NCI-H2196 treated with DMSO at 0.1 percent for 48 hours (cell line): ENCODE measurements around the gene CCDC174.
"Not testable (repeated sequence)": the region's sequence is repeated elsewhere in the genome, so short reads cannot be mapped to it uniquely, and the experiment has no call there.

Source experiments
- DNase-seq: peaks from one replicate; lab custom pipeline; 2025; ENCODE audit not compliant: unreplicated experiment; lab: John Stamatoyannopoulos, UW

CCDC174 gene

GRCh38 chr3:14651440-14652251, at the start of gene CCDC174:
TSS of gene CCDC174 (plus strand) at chr3:14651762. CDS start at chr3:14651837, 75 bp downstream.
- DNase-seq: peak; percentile 81

DNA sequence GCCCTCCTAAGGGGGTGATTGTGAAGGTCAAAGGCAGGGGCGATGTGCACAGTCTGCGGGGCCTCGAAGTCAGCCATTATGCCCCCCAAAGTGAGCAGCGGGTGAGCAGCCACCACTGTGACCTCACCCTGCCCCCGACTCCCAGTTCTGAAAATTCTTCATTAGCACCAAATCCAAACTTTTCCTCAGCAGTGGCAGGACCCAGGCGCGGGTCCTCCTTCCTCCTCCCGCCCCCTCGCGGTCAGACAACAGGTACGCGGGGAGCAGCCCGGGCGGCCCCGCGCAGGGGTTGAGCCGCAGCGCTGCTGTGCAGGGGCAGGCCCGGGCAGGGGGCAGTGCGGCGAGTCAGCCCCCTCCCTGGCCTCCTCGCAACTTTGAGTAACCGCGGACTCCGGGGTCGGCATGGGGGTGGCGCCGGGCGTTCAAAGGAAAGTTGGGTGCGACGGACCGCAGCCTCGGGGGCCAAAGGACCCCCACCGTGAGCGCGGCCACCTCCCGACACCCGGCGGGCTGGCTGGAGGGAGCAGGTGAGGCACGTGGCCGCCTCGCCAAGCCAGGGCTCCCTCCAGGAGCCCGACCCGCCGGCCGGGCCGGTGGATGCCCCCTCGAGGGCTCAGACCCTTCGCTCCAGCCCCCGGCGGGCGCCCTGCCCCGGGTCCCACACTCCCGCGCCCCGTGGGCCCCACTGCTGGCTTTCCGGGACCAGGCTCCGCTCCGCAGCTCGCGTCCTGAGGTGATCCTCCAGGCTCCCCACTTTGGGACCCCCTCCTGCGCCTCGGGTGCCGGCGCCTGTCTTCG, 49.4 kb upstream of the CCDC174 start:
- no peak for DNase-seq

DNA sequence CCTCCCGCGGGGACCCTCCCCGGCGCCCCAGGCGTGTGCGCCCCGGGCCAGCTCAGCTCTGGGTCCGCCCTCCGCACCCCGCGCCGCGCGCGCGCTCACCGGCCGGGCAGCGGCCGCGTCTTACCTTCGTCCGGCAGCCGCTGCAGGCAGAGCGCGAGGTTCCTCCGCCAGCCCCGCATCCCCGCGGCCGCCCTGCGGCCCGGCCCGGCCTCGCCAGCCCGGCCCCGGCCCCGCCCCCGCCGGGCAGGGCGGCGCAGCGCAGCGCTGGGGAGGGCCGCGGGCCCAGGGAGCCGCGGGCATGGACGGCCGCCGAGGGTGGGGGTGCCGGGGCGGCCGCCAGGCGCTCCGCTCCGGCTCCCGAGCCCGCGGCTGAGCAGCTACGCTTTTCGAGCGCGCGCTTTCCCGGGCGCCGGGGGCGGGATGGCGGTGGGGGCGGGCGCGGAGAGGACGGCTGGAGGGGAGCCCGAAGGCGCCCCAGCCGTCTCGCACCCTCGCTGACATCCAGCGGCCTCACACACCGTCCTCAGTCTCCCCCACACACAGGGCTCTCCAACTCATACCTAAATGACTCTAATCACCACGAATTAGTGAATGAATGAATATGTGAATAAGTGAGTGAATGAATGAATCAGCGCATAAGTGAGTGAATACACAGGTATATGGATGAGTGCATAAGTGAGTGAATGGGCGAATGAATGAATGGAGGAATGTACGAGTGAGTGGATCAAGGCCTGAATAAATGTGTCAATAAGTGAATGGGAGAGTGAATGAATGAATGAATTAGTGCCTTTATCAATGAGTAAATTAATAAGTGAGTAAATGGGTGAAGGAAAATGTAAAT, 48.5 kb upstream of the CCDC174 start:
- DNase-seq: no peak

GRCh38 chr3:14605067-14605466, 46.5 kb upstream of the CCDC174 start:
- DNase-seq: no peak

DNA sequence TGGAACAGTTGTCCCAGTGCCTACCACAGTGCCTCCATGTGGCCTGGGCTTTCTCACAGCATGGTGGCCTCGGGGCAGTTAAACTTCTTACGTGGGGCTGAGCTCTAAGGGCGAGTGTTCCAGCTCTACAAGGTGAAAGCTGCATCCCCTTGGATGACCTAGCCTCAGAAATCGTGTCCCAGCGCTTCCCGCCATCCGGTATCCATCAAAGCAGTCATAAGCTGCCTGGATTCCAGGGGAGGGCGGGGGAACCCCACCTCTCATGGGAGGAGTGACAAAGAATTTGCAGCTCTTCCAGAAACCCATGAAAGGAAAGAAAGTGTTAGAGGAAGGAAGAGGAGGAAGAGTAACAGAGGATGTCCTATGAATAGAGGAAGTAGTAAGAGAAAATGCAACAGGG, 45.8 kb upstream of the CCDC174 start:
- no peak for DNase-seq

DNA sequence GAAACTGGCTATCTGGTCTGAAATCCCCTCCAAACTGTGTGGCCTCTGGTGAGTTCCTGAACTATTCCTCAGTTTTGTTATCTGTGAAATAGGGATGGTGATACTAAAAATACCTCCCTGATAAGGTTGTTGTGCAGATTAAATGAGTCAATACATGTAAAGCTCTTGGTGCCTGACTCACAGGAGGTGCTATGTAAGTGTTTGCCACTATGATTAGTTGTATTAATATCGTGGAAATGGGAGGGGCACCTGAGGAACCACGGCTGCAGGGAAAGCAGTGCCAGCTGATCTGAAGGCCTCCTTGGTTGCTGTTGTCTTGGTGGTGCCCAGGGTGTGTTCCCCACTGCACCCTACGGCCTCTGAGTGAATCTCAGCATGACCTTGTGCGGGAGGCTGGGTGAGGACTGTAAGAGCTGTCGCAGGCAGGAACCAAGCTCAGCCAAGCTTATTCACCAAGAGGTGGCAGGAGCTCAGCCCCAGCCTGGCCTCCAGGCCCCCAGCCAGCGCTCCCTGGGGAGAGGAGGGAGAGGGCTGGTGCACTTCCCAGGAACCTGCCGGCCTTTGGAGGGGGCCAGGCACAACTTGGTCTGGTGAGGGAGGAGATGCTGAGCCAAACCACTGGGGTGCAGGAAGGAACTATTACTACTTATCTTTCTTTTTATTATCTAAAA, 44.8 kb upstream of the CCDC174 start:
- DNase-seq: no peak

DNA sequence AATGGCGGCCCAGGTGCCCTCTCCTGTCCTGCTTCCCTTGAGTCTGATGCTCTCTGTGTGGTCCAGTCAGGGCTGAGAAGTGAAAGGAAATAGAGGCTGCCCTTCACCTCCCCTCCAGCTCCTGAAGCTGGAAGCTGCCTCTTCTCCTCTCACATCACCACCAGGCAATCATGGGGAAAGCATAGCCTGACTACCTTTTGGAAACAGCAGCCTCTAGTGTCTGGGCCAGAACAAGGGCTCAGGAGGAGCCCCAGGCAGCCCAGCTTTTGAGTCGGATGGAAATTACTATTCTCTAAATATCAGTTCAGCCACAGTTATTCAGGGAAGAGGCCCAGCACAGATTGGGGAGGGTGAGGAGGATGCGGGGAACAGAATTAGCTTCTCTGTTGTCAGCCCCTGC, 43.3 kb upstream of the CCDC174 start:
- DNase-seq: no peak

DNA sequence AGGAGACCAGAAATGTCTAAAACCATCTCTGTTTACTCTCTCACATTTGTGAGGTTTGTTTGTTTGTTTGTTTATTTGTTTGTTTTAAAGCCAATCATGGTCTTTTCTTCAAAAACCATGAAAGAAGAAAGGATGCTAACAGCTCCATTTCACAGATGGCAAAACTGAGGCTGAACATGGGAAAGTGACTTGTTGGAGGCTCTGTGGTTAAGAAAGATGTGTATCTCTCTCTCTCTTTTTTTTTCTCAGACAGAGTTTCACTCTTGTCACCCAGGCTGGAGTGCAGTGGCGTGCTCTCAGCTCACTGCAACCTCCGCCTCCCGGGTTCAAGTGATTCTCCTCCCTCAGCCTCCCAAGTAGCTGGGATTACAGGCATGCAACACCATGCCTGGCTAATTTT, 42.5 kb upstream of the CCDC174 start:
- not testable (repeated sequence) for DNase-seq

- no peak for DNase-seq
These were observed 42.1 kb upstream of the CCDC174 start for GRCh38 chr3:14609506-14609905.

- no peak for DNase-seq
These were observed 41.6 kb upstream of the CCDC174 start for GRCh38 chr3:14609941-14610340.

GRCh38 chr3:14614189-14614588, 37.4 kb upstream of the CCDC174 start:
- DNase-seq: no peak

DNA sequence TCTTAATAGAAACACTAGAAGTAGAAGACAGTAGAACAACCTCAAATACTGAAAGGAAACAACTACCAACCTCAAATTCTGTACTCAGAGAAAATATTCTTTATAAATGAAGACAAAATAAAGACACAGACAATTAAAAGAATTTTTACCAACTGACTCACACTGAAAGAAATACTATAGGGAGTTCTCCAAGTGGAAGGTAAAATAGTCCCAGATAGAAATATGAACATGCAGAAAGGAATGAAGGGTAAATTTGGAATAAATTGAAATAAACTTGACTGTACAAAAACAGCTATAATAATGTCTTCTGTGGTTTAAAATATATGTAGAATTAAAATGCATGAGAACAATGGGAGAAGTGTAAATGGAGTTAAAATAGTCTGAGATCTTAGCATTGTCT, 36.7 kb upstream of the CCDC174 start:
- no peak for DNase-seq

DNA sequence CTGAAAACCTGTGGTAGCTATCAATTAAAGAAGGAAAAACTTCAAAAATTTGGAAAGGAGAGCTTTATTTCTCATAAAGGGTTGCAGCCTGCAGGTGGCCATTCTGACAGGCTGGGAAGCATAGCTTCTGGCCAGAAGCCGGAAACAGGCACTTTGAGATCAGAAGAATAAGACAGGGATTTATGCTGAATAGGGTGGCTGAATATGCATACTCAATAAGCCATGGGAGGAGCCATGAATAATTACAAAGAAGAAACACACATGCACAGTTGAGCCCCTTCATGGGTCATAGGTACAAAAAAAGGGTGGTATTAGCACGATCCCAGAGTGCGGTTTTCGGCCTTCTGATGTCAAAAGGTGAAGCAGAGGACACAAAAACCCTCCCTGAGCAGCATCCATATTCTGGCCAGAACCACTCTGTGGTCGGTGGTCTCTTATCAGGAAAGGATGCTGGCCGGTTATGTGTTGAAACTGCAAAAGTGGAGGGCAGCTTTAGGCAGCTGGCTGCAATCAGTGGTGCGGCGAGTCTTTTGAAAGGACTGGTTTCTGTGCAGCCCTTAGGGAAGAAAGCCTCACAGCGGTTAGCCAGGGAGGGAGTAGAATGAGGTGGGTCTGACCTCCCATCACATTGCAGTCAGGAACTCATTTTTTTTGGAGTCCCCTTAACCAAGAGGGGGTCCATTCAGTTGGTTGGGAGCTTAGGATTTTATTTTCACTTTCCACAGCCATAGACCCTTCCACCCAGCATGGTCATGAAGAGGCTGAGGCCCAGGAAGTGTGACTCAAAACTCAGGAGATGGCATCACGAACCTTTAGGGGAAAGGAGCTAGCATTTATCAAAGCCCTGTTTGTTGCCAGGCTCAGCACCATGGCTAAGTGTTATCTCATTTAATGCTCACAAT, 34.7 kb upstream of the CCDC174 start:
- no peak for DNase-seq

GRCh38 chr3:14617508-14618023, 34.0 kb upstream of the CCDC174 start:
- no peak for DNase-seq

DNA sequence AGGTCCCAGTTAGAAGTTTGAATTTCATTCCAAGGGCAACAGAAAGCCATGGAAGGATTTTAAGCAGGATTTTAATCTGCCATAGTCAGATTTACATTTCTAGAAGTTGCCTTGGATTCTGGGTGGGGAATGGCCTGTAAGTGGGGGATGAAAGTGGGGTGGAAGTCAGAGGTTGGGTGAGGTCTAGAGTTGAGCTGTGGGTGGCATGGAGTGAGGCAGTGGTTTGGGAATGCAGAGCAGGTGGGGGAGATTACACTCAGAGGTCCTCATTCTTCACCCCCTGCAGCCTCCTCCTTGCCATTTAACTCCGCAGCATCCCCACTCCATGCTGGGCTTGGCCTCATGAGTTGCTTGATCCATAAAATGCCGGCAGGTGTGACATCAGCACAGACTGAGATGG, 32.0 kb upstream of the CCDC174 start:
- DNase-seq: no peak

GRCh38 chr3:14620512-14620911, 31.1 kb upstream of the CCDC174 start:
- no peak for DNase-seq

DNA sequence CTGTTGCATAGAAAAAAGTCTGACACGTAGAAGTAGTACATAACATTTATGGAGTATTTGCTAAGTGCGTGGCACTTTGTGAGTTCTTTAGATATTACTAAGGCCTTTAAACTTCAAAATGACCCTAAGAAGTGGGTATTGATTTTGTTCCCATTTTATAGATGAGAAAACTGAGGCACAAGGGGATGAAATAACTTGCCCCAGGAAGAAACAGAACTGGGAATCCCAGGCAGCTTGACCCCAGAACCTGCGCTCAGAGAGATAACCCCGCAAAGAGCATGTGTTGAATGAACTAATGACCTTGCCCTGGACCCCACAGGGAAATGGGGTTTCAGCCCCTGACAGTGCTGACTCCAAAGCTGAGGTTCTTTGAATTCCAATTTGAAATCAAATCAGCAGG, 30.5 kb upstream of the CCDC174 start:
- DNase-seq: no peak

GRCh38 chr3:14622368-14622767, 29.2 kb upstream of the CCDC174 start:
- DNase-seq: no peak

- DNase-seq: no peak
These were observed 28.0 kb upstream of the CCDC174 start for GRCh38 chr3:14623569-14624051.
